ENCODE measurements around the gene KLHL3. TPM values are rescaled to one million over a fixed set of nuclear protein-coding genes. Genes with fewer than 3 reads are reported as not detected.

KLHL3 gene
- polyA plus RNA-seq, 1 experiment = 2.2 TPM

- Histone ChIP-seq H3K4me3 (ENCODE audit: low read depth, low read length) (no peak overlapping the region), H3K27me3 (ENCODE audit: control insufficient read depth, insufficient read depth, low read length) (no peaks in the 10 kb centered on the region), H3K27ac (ENCODE audit: low read depth, low read length) (no peak overlapping the region), H3K9me3 (ENCODE audit: control insufficient read depth, insufficient read depth, low read length) (no peaks in the 10 kb centered on the region)
- DNase-seq (ENCODE audit: low read depth, low spot score) = no peak
- ChIA-PET CTCF (no interaction called here), POLR2A (no interaction called here)
- no peak for TF ChIP-seq CTCF (IDR thresholded peaks at IDR 0.05; ENCODE audit: low read depth, low read length)
These were observed 162.5 kb downstream of the KLHL3 start for GRCh38 chr5:137573376-137573775.

GRCh38 chr5:137572042-137572695 is 163.7 kb downstream of the KLHL3 start:
- no peak for DNase-seq (ENCODE audit: low read depth, low spot score)
- CTCF ChIA-PET = no interaction called here

GRCh38 chr5:137570070-137570469 is 165.8 kb downstream of the KLHL3 start:
- TF ChIP-seq CTCF (IDR thresholded peaks at IDR 0.05; ENCODE audit: low read depth, low read length) = no peak
- no peaks in the 10 kb centered on the region for H3K27me3 ChIP-seq (ENCODE audit: control insufficient read depth, insufficient read depth, low read length)
- H3K4me3 ChIP-seq (ENCODE audit: low read depth, low read length) = no peak overlapping the region
- CTCF ChIA-PET = no interaction called here
- no peak for DNase-seq (ENCODE audit: low read depth, low spot score)
- H3K27ac ChIP-seq (ENCODE audit: low read depth, low read length) = no peak overlapping the region
- H3K9me3 ChIP-seq (ENCODE audit: control insufficient read depth, insufficient read depth, low read length) = no peaks in the 10 kb centered on the region
- POLR2A ChIA-PET = no interaction called here

More at GRCh38 chr5:137572042-137572695, 163.7 kb downstream of the KLHL3 start:
- Histone ChIP-seq H3K9me3 (ENCODE audit: control insufficient read depth, insufficient read depth, low read length) (no peaks in the 10 kb centered on the region), H3K27ac (ENCODE audit: low read depth, low read length) (no peak overlapping the region), H3K27me3 (ENCODE audit: control insufficient read depth, insufficient read depth, low read length) (no peaks in the 10 kb centered on the region), H3K4me3 (ENCODE audit: low read depth, low read length) (no peak overlapping the region)
- POLR2A ChIA-PET = no interaction called here
- TF ChIP-seq CTCF (IDR thresholded peaks at IDR 0.05; ENCODE audit: low read depth, low read length) = no peak

Small RNA genes lying within 50 kb of the gene (small RNA-seq; reads per million reads assigned to genes)
- gene MIR874 (ENCODE audit: insufficient read length, low read depth) = 28.5 reads per million, percentile 82 among the genes with 10 or more reads in this experiment

Other genes with a start within 250 kb of the KLHL3 start
- 74.6 and 76.0 TPM in 2 replicates for gene SPOCK1, start 236.8 kb downstream of the KLHL3 start, polyA plus RNA-seq (2011; rRNA removed)
- 11.6 and 13.5 TPM in 2 replicates for gene HNRNPA0, start 18.3 kb upstream of the KLHL3 start, polyA plus RNA-seq (2011; rRNA removed)
- not detected in 2 replicates for gene MYOT, start 131.8 kb upstream of the KLHL3 start, polyA plus RNA-seq (2011; rRNA removed)
- 0.09 TPM in 1 of 2 replicates, not detected in the other for gene PKD2L2, start 153.4 kb upstream of the KLHL3 start, polyA plus RNA-seq (2011; rRNA removed)